Measurements from ENCODE around the gene CEBPB.
A peak's percentile ranks its signal among the peaks of the same experiment; 100 is the strongest.

CEBPB gene

DNA sequence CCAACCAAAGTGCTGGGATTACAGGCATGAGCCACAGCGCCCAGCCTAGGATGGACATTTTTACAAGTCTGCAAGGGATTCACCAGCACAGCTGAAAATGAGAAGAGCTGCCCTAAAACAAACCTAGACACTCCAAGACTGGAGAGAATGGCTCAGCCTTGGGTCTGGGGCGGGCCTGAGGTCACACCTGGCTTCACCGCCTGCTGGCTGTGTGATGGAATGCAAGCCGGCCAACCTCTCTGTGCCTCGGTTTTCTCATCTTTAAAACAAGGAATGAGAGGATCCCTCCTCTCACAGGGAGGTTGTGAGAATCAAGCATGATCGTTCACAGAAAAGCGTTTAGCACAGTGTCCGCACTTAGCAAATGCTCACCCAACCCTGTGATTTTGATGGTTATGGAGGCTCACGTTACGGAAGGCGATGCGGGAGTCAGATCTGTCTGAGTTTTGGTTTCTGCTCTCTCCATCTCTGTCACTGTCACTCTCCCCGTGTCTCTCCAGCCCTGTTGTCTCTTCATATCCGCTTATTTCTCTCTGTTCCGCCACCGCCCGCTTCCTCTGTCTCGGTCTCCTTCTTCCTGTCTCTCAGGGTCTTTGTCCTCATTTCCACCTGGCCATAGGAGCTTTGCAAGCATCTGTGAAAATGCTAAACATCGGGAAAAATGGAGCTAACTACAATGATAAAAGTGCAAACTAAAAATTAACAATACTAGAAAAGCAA lies 47.6 kb downstream of the CEBPB start:
- Histone ChIP-seq H3K27ac (peak overlapping the region in 2 of 21 experiments; percentile 56 to 68), H3K4me3 (no peak overlapping the region)

- H3K27ac ChIP-seq = peak overlapping the region in 14 of 21 experiments; percentile 10 to 90 (median 56)
- H3K4me3 ChIP-seq = no peak overlapping the region
Measured at GRCh38 chr20:50240092-50240491, 49.5 kb downstream of the CEBPB start.

DNA sequence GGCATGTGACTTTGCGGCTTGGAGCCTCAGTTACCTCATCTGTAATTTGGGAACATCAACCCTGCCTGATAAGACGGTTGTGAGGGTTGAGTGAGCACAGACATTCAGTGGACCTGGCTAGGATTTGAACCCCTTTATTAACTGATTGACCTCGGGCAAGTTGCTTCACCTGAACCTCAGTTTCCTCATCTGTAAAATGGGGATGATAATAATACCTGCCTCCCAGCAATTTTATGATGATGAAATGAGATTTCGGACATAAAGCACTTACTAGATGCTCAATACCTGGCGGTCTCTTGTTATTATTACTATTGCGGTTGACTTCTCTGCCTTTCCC lies 51.5 kb downstream of the CEBPB start:
- peak overlapping the region in 15 of 21 experiments; percentile 16 to 90 (median 80) for H3K27ac ChIP-seq

More for the DNA sequence above, 51.5 kb downstream of the CEBPB start:
- H3K4me3 ChIP-seq = no peak overlapping the region

All from skin epidermis (tissue), 12 donors.